Fibroblast of peridontal ligament (primary cell): ENCODE data around the gene COQ8A.

Source experiments
- DNase-seq: peaks from one replicate; pipeline ENCODE4 v3.0.0-alpha.2; 2010; ENCODE audit errors: extremely low read depth

The COQ8A gene

DNA sequence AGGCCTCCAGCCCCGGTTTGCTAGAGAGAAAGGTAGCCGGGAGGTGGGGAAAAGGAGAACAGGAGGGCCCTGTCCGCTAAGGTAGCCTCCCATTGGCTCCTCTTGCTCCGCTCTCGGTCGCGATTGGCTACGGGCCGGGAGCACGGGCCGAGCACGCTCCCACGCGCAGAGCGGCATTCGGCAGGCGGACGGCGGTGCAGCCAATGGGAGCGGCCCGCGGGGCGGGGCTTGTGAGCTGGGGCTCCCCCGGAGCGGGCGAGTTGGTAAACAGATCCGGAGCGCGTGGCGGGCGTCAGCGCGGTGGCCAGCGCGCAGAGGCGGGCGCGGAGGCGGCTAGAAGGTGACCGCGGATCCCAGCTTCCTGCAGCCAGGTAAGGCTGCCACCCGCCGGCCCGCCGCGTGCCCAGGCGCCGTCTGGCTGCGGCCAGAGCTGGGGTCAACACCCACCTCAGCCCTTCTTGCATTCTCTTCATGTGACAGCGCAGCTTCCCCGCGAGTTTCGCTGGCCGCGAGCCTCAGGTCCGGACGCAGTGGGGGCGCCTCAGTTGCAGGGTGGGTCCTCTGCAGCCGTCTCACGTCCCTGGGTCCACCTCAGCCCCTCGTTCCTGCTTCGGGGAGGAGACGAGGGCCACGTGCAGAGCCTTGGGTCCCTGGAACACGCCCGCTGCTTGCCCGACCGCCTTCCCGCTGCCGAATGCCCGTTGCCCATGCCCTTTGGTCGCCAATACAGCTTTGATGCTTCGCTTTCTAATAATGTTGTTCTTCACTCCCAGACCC, at the start of gene COQ8A:
COQ8A (plus strand) TSS at position 266 of the 777 bp plus-strand sequence. CDS start 21,092 bp downstream, outside the sequence.
- DNase-seq = peak; percentile 99

DNA sequence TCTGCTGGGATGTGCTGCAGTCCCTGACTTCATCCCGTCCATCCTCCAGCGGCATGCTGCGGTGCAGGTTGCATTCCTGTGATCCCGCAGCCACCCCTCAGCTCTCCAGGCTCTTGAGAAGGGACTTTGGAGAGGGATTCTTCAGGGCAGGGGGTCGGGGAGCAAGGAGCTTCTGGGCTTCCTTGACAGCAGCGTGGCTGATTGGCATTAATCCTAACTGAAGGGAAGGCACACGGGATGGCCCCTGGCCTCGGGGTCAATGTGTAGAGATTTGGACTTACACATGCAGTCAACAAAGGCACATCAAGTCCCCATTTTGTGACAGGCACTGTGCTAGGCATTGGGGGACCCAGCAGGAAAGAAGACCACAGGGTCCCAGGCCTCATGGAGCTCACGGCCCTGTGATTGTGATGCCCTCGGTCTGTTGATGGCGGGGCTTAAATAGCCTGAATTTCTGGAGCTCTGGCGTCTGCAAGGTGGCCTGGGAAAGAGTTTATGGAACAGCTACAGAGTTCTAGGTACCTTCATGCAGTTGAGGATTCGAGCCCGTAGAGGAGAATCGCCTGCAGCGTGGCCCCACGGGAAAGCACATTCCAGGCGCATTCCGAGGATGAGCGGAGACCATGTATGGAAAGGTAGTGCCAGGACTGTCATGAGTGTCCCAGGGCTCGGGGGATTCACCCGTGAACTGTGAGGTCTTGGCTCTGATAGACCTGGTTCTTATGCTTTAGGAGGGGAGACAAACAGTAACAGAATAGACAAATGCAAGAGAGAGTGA, 49.6 kb upstream of the COQ8A start:
- no peak for DNase-seq

DNA sequence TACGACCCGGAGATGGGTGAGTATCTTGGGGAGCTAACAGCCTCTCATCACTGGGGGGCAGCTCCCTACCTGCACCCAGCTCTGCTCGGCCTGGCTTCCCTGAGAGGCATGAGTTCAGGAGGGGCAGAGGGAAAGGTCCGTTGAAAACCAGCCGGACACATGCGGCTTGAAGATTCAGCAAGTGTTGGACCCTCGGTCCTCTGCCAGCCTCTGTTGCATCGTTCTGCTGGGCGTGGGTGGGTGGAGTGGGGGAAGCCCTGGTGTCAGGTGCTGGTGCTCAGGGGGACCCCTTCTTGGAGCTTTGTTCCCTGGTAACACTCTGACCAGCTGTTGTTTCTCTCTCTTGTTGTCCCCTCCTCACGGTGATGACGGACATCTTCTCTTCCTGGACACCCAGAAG, 48.7 kb upstream of the COQ8A start:
- DNase-seq = no peak

DNA sequence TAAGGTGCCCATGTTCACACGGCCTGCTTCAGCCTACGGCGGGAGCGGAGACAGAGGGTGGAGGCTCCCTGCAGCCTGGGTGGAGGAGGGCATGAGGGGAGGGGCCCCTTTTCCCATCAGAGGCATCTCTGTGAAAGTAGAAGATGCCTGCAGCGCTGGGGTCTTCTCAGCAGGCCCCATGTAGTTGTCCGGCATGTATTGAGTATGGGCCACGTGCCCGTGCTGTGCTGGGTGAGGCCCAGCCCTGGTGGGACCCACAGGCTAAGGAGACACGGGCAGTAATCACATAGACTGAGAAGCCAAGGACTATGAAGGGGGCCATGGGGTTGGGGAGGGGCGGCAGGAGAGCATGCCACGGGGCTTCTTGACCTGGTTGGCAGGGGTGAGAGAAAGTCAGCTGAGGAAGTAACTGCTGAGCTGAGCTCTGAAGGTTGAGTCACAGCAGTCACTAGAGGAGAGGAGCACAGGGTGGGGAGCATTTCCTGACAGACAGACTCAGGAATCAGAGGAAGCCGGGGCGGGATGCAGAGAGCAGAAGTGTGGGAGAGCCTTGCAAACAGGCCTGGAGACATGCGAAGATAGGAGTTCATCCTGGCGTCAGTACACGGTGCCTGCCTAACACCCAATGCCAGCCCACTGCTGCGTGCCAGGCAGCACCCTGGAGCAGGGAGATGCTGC, 48.1 kb upstream of the COQ8A start:
- DNase-seq = no peak

DNA sequence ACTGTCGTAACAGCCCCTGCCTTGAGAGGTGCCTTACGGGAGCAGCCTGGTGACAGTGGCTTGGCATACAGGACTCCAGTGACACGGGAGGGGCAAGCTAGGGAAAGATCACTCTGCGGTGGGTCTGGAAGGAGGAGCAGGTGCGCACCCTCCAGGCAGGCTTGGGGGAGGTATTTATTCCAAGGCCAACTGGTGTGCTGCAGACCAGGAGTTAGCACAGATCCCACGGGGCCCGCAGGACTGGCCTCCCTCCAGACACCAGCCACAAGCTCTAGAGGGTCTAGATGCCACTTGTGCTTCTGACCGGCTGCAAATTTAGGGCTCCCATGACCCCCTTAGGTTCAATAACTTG, 47.6 kb upstream of the COQ8A start:
- no peak for DNase-seq

GRCh38 chr1:226893936-226894335, 46.2 kb upstream of the COQ8A start:
- DNase-seq = no peak

DNA sequence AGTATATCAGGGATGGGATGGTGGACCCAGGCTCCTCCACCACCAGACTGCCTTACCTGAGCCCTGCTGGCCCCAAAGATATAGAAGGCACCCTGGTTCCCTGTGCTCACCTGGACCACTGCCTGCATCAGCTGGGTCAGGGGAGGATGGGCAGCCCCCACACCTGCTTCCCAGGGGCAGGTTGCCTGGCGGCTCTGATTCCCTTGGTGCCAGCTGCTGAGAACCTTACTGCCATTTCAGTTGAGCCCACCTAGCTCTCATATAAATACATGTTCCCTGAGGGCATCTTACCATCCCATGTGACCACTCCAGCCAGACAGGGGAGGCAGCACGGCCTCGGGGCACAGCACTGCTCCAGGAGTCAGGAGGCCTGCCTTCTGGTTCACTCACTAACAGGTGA, 45.3 kb upstream of the COQ8A start:
- no peak for DNase-seq

DNA sequence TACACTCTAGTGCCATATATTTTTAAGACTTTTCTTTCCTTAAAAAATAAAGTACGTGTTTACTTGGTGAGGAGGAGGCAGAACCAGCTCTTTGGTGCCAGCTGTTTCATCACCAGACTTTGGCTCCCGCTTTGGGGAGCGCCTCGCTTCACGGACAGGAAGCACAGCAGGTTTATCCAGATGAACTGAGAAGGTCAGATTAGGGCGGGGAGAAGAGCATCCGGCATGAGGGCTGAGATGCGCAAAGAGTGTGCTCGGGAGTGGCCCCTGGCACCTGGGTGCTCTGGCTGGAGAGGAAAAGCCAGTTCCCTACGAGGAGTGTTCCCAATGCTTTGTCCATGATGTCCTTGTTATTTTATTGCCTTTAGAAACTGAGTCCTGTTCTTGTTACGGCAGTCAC, 44.5 kb upstream of the COQ8A start:
- no peak for DNase-seq

DNA sequence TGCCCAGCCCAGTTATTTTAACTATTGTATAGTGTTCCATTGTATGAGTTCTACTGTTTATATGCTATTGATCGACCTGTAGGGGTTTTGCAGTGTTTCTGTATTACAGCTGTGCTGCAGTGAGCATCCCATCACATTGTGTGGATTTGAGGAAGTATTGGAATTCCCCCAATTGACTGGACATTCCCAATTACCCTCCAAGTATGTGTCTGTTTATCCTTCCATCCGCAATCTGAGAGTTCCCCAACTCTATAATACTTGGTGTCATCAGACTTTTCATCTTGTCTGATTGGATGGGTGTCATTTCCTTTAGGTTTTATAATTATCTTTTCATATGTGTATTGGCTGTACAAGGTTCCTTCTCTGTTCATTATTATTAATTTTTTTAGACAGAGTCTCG, 41.8 kb upstream of the COQ8A start:
- no peak for DNase-seq

DNA sequence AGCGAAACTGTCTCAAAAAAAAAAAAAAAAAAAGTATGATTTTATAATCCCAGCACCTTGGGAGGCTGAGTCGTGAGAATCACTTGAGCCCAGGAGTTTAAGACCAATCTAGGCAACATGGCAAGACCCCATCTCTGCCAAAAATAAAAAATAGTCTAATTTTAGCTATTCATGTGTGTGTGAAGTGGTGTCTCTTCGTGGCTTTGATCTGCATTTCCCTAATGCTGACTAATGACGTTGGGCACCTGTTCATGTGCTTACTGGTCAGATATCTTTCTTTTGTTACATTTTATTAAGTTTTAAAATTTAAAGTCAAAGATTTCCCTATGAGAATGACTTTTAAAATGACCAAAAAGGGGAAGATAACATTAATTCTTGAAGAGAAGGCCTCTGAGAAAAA, 38.7 kb upstream of the COQ8A start:
- DNase-seq = no peak

GRCh38 chr1:226902601-226903000, 37.5 kb upstream of the COQ8A start:
- no peak for DNase-seq

- peak; percentile 83 for DNase-seq
Measured at GRCh38 chr1:226903819-226904716, 36.0 kb upstream of the COQ8A start.

- DNase-seq = no peak
Measured at GRCh38 chr1:226904772-226905171, 35.3 kb upstream of the COQ8A start.

GRCh38 chr1:226908419-226908818, 31.7 kb upstream of the COQ8A start:
- DNase-seq = no peak

DNA sequence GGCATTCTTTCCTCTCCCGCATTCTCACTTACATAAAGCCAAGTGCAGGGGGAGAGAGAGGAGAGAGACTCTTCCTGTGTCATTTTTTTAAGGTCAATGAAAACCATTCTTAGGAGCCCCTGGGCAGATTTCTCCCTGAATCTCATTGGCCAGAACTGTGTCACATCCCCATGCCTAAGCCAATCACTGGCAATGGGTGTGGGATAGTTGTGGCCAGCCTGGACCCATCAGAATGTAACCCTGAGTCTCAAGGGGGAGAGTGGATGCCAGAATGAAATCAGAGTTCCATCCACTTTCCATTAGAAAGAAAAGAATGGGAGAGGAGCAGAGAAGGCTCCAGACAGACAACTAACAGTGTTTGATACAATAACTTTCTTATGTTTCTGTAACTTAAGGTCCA, 31.2 kb upstream of the COQ8A start:
- peak; percentile 51 for DNase-seq

- DNase-seq = peak; percentile 17
Measured at GRCh38 chr1:226912587-226913176, 27.4 kb upstream of the COQ8A start.

GRCh38 chr1:226915672-226915995, 24.5 kb upstream of the COQ8A start:
- no peak for DNase-seq

- DNase-seq = no peak
Measured at GRCh38 chr1:226916497-226916896, 23.6 kb upstream of the COQ8A start.

DNA sequence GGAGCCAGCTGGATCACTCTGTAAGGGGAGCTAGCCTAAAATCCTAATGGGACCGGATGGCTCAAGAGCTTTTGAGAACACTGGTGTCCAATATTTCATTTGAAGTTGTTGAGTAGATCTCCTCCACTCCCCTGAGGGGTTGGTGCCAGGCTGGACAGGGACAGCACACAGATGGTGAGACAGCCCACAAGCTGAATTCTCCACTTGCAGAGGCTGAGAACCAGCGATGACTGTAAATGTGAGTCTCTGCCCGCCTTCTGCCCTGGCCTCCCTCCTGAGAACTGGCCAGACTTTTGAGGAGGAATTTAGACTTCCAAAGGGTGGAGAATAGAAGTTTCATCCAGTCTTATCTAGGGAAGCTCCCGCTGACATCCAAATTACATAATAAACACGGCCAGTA, 20.5 kb upstream of the COQ8A start:
- DNase-seq = no peak

DNA sequence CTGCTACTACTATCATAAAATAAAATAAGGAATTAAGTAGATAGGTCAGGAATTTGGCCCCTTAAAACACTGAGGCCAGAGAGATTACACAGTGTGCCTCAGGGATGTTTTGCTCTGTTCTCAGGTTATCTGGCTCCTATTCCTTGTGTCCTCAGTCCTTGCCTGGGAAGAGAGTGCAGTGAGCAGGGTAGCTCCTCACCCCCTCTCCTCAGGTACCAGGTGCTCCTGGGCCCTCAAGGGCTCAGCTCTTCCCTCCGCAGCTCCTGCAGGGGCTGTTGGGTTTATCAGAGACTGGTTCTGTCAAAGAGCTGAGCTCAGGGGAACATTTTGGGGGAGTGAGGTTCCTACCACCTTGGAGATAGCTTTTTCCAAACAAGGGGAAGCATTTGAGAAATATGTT, 20.1 kb upstream of the COQ8A start:
- DNase-seq = no peak

GRCh38 chr1:226920446-226920894, 19.6 kb upstream of the COQ8A start:
- DNase-seq = no peak
